ENCODE data around the gene GPR152. TPM values are rescaled to one million over a fixed set of nuclear protein-coding genes. Genes with fewer than 3 reads are reported as not detected.
"Not testable (repeated sequence)": the region's sequence is repeated elsewhere in the genome, so short reads cannot be mapped to it uniquely, and the experiment has no call there.

GPR152 gene
- total RNA-seq, 4 donors from 2014 or later: not detected

DNA sequence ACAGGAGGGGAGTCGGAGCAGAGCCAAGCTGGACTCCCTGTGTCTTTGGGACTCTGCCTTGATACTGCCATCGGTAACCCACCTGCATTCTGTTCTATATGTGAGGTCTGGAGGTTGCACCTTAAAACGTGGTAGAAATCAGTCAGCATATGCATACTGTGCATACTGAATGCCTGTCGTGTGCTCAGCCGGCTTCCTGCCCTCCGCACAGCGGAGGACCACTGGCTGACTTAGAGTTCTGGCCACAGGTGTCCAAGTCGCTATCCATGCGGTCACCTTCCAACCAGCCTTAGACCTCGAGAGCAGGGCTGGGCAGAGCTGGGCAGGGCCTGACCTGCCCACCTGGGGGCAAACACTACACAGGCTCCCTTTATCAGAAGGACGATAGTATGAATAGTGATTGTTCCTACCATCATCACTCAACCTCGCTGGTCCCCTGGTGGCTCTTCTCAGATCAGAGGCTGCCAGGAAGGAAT is 44.8 kb downstream of the GPR152 start:
- DNase-seq (ENCODE audit: low spot score) (no peak), ATAC-seq (ENCODE audit: low FRiP score) (no peak)
- TF ChIP-seq, protein P1, sequence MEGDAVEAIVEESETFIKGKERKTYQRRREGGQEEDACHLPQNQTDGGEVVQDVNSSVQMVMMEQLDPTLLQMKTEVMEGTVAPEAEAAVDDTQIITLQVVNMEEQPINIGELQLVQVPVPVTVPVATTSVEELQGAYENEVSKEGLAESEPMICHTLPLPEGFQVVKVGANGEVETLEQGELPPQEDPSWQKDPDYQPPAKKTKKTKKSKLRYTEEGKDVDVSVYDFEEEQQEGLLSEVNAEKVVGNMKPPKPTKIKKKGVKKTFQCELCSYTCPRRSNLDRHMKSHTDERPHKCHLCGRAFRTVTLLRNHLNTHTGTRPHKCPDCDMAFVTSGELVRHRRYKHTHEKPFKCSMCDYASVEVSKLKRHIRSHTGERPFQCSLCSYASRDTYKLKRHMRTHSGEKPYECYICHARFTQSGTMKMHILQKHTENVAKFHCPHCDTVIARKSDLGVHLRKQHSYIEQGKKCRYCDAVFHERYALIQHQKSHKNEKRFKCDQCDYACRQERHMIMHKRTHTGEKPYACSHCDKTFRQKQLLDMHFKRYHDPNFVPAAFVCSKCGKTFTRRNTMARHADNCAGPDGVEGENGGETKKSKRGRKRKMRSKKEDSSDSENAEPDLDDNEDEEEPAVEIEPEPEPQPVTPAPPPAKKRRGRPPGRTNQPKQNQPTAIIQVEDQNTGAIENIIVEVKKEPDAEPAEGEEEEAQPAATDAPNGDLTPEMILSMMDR (IDR thresholded peaks at IDR 0.05): no peak

DNA sequence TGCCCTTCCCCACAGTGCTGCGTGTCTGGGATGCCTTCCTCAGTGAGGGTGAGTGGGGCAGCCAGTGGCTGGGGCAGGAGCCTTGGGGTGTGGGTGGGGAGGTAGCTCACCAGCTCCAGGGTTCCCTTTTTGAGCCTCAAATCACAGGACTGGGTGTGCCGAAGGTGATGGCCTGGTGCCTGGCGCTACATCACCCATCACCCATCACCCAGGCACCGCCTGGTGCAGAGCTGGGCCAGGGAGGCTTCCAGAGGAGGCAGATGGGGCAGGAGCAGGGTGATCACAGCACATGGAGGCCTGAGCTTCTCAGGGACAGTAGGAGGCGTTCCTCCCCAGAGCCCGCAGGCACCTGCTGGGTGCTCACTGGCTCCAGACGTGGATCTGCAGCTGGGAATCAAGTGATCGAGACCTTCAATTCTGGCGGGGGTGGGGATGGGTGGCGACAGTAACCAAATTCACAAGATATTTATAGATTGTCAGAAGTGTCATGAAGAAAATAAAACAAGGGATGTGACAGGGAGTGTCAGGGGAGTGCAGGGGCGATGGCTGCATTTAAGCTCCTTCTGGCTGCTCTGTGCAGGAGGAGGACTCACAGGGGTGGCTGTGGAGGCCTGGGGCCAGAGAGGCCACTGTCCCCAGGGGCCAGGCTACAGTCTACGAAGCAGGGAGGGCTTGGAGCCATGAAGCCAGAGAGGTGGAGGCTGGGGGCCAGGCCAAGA is 45.4 kb downstream of the GPR152 start:
- TF ChIP-seq, protein P1 (IDR thresholded peaks at IDR 0.05): no peak
- ATAC-seq (ENCODE audit: low FRiP score) (no peak), DNase-seq (ENCODE audit: low spot score) (no peak)

DNA sequence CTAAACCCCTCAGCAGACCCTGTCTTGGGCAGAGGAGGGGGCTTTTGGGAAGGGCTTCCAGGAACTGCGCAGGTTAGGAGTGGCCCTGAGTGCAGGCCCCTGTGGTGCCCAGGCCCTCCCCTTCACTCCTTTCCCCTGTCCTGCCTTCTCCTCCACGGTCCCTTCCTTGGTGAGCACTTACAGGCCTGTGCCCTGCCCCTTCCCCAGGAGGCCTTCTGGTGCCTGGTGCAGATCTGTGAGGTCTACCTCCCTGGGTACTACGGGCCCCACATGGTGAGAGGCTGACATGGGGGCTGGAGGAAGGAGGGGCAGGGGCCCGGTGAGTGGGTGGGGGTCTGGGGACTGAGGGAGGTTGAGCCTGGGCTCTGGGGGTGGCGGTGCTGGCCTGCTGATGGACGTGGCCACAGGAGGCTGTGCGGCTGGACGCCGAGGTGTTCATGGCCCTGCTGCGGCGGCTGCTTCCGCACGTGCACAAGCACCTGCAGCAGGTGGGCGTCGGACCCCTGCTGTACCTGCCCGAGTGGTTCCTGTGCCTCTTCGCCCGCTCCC is 46.0 kb downstream of the GPR152 start:
- TF ChIP-seq, protein P1 (IDR thresholded peaks at IDR 0.05): no peak
- DNase-seq (ENCODE audit: low spot score) (no peak), ATAC-seq (ENCODE audit: low FRiP score) (no peak)

DNA sequence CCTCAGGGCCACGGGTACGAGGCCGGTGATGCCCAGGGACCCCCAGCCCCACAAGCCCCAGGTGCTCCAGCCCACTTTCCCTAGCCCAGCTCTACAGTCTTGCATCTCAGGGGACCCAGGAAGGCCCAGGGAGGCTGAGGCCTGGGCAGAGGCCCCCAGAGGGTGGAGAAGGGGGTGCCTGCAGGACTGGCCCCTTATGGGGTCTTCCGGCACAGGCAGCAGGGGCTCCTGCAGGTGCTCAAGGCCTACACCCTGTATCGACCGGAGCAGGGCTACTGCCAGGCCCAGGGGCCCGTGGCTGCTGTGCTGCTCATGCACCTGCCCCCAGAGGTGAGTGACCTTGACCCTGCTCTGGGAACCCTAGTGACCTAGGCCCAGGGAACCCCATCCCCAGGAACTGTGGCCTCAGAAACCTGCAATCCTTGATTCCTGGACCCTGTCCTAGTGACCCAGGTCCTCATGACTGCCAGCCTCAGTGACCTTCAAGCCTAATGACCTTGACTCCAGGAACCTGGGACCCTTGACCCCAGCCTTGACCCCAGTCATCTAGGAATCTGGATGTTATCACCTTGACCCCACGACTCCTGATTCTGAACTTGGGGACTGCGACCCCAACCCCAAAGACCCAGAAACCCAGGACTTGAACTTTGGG is 46.7 kb downstream of the GPR152 start:
- TF ChIP-seq, protein P1 (IDR thresholded peaks at IDR 0.05): no peak
- DNase-seq (ENCODE audit: low spot score): no peak
- no peak for ATAC-seq (ENCODE audit: low FRiP score)

DNA sequence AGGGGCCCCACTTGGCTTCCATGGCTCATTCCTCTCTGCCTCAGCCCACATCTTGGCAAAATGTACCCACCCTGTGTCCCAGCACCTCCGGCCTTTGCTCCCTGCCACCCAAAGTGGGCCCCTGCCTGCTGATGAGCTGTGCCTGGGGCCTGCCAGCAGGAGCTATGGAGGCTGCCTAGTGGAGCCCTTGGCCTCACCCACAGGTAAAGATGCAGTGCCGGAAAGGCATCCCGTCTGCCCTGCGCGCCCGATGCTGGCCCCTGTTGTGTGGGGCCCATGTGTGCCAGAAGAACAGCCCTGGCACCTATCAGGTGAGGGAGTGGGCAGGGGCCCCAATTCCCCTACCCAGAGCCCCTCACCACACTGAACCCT is 47.3 kb downstream of the GPR152 start:
- DNase-seq (ENCODE audit: low spot score) (no peak), ATAC-seq (ENCODE audit: low FRiP score) (no peak)
- TF ChIP-seq, protein P1 (IDR thresholded peaks at IDR 0.05): no peak

DNA sequence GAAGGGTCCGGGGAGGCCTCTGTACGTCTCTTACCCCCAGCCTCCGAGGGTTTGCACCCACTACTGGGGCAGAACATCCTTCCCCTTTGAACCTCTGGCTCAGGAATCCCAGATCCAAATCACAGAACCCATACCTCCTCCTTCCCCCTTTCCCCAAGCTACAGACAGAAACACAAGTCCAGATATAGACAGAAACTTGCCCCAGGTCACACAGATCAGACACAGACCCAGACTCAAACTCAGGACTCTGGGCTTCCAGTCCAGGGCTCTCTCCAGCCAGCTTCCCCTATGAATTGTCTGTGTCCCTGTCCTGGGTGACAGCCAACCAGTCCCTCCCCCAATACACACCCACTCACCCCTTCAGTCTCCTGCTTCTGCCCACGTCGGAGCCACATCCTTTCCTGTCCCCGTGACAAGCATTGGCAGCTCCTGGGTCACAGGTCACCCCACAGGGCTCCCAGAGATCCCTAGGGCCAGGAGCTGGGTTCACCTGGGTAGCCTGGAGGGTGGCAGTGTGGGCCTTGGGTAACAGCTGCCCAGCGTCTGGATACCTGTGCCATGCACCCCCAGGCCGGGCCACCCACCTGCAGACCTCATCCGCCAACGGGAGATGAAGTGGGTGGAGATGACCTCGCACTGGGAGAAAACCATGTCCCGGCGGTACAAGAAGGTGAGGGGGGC is 47.9 kb downstream of the GPR152 start:
- TF ChIP-seq, protein P1 (IDR thresholded peaks at IDR 0.05): no peak
- DNase-seq (ENCODE audit: low spot score): no peak
- ATAC-seq (ENCODE audit: low FRiP score): no peak

DNA sequence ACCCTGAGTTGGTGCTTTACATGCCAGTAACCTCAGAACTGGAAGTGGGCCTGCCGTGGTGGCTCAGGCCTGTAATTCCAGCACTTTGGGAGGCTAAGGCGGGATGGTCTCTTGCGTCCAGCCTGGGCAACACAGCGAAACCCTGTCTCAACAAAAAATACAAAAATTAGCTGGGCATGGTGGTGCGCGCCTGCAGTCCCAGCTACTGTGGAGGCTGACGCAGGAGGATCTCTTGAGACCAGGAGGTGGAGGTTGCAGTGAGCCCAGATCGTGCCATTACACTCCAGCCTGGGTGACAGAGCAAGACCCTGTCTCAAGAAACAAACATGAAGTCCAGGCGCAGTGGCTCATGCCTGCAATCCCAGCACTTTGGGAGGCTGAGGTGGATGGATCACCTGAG is 49.4 kb downstream of the GPR152 start:
- DNase-seq (ENCODE audit: low spot score); ATAC-seq (ENCODE audit: low FRiP score): not testable (repeated sequence)

DNA sequence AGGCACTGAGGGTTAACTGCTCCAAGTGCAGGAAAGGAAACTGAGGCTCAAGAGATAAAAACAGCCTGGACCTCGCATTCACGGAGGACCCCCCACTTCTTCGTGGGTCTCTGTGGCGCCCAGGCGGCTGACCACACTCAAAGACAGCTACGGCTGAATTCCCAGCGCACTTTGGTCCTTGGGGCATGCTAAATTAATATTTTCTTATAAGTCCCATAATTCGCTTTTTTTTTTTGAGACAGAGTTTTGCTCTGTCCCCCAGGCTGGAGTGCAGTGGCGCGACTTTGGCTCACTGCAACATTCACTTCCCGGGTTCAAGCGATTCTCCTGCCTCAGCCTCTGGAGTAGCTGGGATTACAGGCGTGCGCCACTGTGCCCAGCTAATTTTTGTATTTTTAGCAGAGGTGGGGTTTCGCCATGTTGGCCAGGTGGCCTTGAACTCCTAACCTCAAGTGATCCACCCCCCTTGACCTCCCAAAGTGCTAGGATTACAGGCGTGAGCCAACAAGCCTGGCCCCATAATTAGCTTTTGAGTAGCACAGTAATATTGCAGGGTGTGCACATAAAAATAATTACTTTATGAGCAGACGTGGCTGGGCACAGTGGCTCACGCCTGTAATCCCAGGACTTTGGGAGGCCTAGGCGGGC is 50.2 kb downstream of the GPR152 start:
- not testable (repeated sequence) for DNase-seq (ENCODE audit: low spot score); ATAC-seq (ENCODE audit: low FRiP score)

Measured in omental fat pad (tissue), 4 donors.